Type B pancreatic cell (in vitro differentiated cells): Measurements from ENCODE around the gene SPACA6. TPM values are rescaled to one million over a fixed set of nuclear protein-coding genes. Genes with fewer than 3 reads are reported as not detected.
A peak's percentile ranks its signal among the peaks of the same experiment; 100 is the strongest.
"Not testable (repeated sequence)": the region's sequence is repeated elsewhere in the genome, so short reads cannot be mapped to it uniquely, and the experiment has no call there.

Experiments
- DNase-seq: peaks from one replicate; pipeline ENCODE4 v3.0.0; 2021; ENCODE audit warnings: mixed read lengths; ENCODE audit not compliant: unreplicated experiment; ENCODE audit errors: extremely low spot score
- H3K27ac Mint-ChIP-seq: 2 replicates; pipeline ENCODE4 v1.8.0; 2021; ENCODE audit warnings: mild to moderate bottlenecking, mixed read lengths
- H3K27me3 Mint-ChIP-seq: 2 replicates; pipeline ENCODE4 v1.8.0; 2021; ENCODE audit warnings: mixed read lengths
- H3K36me3 Mint-ChIP-seq: 2 replicates; pipeline ENCODE4 v1.8.0; 2021; ENCODE audit warnings: mixed read lengths
- H3K4me1 Mint-ChIP-seq: one replicate; pipeline ENCODE4 v1.8.0; 2021; ENCODE audit warnings: mixed read lengths; ENCODE audit not compliant: unreplicated experiment
- H3K4me3 Mint-ChIP-seq: 2 replicates; pipeline ENCODE4 v1.8.0; 2021; ENCODE audit warnings: mild to moderate bottlenecking, mixed read lengths
- H3K9me3 Mint-ChIP-seq: 2 replicates; pipeline ENCODE4 v1.8.0; 2021; ENCODE audit warnings: mixed read lengths
- total RNA-seq: library from RNA; stranded (reverse); gene quantifications from 2 replicates; pipeline ENCODE4 v1.2.1, GENCODE V29; 2021; ENCODE audit warnings: low replicate concordance
- TF ChIP-seq, protein P1 (sequence below): fragments of 200-600 bp; sonication (generic); conservative IDR thresholded peaks from 2 replicates; pipeline ENCODE4 v1.5.0; 2021; ENCODE audit warnings: antibody characterized with exemption, mild to moderate bottlenecking

Gene SPACA6
- total RNA-seq, 1 donor from 2014 or later, result 28.7 TPM

DNA sequence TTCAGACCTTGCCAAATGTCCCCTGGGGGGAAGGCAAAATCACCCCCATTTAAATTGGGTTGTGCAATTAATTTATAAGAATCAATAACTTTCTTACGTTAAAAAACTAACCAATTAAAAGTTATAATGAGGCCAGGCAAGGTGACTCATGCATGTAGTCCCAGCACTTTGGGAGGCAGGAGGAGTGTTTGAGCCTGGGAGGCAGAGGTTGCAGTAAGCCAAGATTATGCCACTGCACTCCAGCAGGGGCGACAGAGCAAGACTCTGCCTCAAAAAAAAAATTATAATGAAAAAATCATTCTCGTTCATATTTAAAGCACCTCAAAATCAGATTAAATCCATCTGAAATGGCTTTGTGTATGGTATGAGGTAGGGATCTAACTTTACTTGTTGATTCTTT, 28.1 kb upstream of the SPACA6 start:
- H3K27ac Mint-ChIP-seq, result no peak overlapping the region
- TF ChIP-seq, protein P1, sequence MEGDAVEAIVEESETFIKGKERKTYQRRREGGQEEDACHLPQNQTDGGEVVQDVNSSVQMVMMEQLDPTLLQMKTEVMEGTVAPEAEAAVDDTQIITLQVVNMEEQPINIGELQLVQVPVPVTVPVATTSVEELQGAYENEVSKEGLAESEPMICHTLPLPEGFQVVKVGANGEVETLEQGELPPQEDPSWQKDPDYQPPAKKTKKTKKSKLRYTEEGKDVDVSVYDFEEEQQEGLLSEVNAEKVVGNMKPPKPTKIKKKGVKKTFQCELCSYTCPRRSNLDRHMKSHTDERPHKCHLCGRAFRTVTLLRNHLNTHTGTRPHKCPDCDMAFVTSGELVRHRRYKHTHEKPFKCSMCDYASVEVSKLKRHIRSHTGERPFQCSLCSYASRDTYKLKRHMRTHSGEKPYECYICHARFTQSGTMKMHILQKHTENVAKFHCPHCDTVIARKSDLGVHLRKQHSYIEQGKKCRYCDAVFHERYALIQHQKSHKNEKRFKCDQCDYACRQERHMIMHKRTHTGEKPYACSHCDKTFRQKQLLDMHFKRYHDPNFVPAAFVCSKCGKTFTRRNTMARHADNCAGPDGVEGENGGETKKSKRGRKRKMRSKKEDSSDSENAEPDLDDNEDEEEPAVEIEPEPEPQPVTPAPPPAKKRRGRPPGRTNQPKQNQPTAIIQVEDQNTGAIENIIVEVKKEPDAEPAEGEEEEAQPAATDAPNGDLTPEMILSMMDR, result peak; percentile 22
- H3K36me3 Mint-ChIP-seq, result no peaks in the 10 kb centered on the region
- no peaks in the 10 kb centered on the region for H3K4me1 Mint-ChIP-seq
- peaks cover 59% of the 10 kb centered on the region for H3K27me3 Mint-ChIP-seq
- DNase-seq, result no peak
- no peak overlapping the region for H3K4me3 Mint-ChIP-seq
- H3K9me3 Mint-ChIP-seq, result no peaks in the 10 kb centered on the region

DNA sequence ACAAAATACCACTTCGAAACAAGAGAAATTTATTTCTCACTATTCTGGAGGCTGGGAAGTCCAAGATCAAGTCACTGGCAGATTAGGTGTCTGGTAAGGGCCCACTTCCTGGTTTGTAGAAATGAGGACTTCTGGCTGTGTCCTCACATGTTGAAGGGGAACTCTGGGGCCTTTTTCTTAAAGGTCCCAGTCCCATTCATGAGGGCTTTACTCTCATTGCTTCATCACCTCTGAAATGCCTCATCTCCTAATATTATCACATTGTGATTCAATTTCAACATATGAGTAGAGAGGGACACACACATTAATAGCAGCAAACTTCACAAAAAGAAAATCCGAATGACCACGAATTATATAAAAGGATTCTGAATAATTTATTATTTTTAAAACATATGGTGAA, 24.9 kb upstream of the SPACA6 start:
- Mint-ChIP-seq H3K27ac (no peak overlapping the region), H3K4me3 (no peak overlapping the region), H3K4me1 (no peaks in the 10 kb centered on the region), H3K27me3 (peaks cover 41% of the 10 kb centered on the region), H3K36me3 (no peaks in the 10 kb centered on the region), H3K9me3 (no peaks in the 10 kb centered on the region)
- TF ChIP-seq, protein P1, result no peak
- DNase-seq, result no peak

DNA sequence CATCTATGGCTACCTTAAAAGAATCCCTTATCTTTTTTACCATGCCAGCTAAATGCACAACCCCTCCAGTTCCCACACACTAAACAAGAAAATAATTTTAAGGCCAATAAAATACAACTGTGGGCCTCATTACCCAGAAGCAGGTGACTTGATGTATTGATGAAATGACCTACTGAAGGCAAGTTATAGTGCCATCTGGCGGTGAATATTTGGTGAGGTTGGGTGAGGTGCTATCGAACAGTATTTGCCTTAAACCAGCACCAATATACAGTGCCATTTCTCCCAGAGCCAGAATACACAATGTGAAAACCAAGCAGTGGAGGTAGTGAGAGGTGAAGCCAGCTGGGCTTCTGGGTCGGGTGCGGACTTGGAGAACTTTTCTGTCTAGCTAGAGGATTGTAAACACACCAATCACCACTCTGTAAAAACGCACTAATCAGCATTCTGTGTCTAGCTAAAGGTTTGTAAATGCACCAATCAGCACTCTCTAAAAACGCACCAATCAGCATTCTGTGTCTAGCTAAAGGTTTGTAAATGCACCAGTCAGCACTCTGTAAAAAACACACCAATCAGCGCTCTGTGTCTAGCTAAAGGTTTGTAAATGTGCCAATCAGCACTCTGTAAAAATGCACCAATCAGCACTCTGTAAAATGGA, 17.1 kb upstream of the SPACA6 start:
- H3K27ac Mint-ChIP-seq, H3K9me3 Mint-ChIP-seq, H3K4me1 Mint-ChIP-seq, DNase-seq, H3K36me3 Mint-ChIP-seq, H3K4me3 Mint-ChIP-seq: not testable (repeated sequence)
- H3K27me3 Mint-ChIP-seq, result peaks cover 33% of the 10 kb centered on the region
- TF ChIP-seq, protein P1, result peak; percentile 59

DNA sequence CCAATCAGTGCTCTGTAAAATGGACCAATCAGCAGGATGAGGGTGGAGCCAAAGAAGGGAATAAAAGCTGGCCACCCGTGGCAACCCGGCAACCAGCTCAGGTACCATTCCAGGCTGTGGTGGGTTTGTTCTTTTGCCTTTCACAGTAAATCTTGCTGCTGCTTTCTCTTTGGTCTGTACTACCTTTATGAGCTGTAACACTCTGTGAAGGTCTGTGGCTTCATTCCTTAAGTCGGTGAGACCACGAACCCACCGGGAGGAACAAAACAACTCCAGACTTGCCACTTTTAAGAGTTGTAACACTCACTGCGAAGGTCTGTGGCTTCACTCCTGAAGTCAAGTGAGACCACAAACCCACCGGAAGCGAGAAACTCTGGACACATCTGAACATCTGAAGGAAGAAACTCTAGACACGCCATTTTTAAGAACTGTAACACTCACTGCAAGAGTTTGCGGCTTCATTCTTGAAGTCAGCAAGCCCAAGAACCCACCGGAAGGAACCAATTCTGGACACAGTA, 16.5 kb upstream of the SPACA6 start:
- H3K4me1 Mint-ChIP-seq, result no peaks in the 10 kb centered on the region
- H3K4me3 Mint-ChIP-seq, result no peak overlapping the region
- DNase-seq, result no peak
- H3K9me3 Mint-ChIP-seq, result peaks cover 2% of the 10 kb centered on the region
- peaks cover 35% of the 10 kb centered on the region for H3K27me3 Mint-ChIP-seq
- TF ChIP-seq, protein P1, result no peak
- H3K36me3 Mint-ChIP-seq, result no peaks in the 10 kb centered on the region
- H3K27ac Mint-ChIP-seq, result no peak overlapping the region

DNA sequence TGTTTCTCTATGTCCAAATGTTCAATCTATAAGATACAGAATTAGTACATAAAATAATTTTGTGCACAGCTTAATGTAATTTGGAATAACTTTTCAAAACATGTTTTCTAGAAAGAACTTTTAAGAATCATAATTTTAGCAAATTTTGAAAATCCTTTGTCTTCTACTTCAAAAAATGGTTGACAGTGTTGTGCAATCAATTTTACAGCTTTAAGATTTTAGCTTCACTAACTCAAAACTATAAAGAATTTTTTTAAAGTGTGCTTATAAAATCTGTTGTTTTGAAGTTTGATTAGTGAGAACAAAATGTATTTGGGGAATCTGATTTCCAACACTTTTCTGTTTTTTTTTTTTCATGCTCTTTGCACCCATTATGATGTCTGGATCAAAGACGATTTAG, 12.7 kb upstream of the SPACA6 start:
- Mint-ChIP-seq H3K9me3 (peaks cover 5% of the 10 kb centered on the region), H3K4me1 (no peaks in the 10 kb centered on the region), H3K4me3 (no peak overlapping the region), H3K27me3 (peaks cover 31% of the 10 kb centered on the region), H3K27ac (no peak overlapping the region), H3K36me3 (peaks cover 4% of the 10 kb centered on the region)
- no peak for DNase-seq
- TF ChIP-seq, protein P1, result no peak
